HEK293T (cell line): ENCODE measurements around the gene KIF16B.

ENCODE experiments used
- ARNT ChIP-seq: fragments of 450-650 bp; IDR thresholded peaks from 2 replicates; pipeline ENCODE4 v1.6.1; 2017; ENCODE audit warnings: mild to moderate bottlenecking
- BHLHE40 ChIP-seq: fragments of 450-650 bp; IDR thresholded peaks from 2 replicates; pipeline ENCODE4 v1.6.1; 2016; ENCODE audit warnings: mild to moderate bottlenecking, moderate library complexity, borderline replicate concordance
- SP1 ChIP-seq: fragments of 450-650 bp; IDR thresholded peaks from 2 replicates; pipeline ENCODE4 v1.6.1; 2017
- SUZ12 ChIP-seq: fragments of 450-650 bp; IDR thresholded peaks from 2 replicates; pipeline ENCODE4 v1.6.1; 2016; ENCODE audit warnings: mild to moderate bottlenecking
- ZNF384 ChIP-seq: fragments of 450-650 bp; IDR thresholded peaks from 2 replicates; pipeline ENCODE4 v1.6.1; 2016

- TF ChIP-seq SUZ12 (no peak), BHLHE40 (no peak), ZNF384 (no peak), ARNT (no peak), SP1 (no peak)
Measured at GRCh38 chr20:16261733-16262273, 311.4 kb downstream of the KIF16B start.
